GM23338 (cell line): ENCODE measurements around the gene PHC2. TPM values are rescaled to one million over a fixed set of nuclear protein-coding genes. Genes with fewer than 3 reads are reported as not detected.

Experiments
- ATAC-seq: fragments of 200-7000 bp; cut with Tn5 transposase; 3 replicates; pipeline ENCODE4 v1.9.1; 2020
- DNase-seq: peaks from one replicate; pipeline ENCODE4 v3.0.0-alpha.2; 2015; ENCODE audit warnings: low spot score
- H2AFZ ChIP-seq: fragments of 200-600 bp; sonication (generic); 2 replicates; pipeline ENCODE4 v1.8.0; 2016; ENCODE audit warnings: antibody characterized with exemption, mild to moderate bottlenecking, moderate library complexity
- H3F3A ChIP-seq: fragments of 200-600 bp; sonication (generic); replicated peaks from 2 replicates; pipeline ENCODE4 v1.8.0; 2017; ENCODE audit warnings: antibody characterized with exemption, mixed run types, low read depth
- H3K27ac ChIP-seq: fragments of 200-600 bp; sonication (generic); 2 replicates; pipeline ENCODE4 v1.6.1; 2016; ENCODE audit warnings: low read depth
- H3K27me3 ChIP-seq: fragments of 200-600 bp; sonication (generic); 2 replicates; pipeline ENCODE4 v1.8.0; 2016; ENCODE audit warnings: mild to moderate bottlenecking, mixed run types, moderate library complexity; ENCODE audit not compliant: insufficient read depth
- H3K36me3 ChIP-seq: fragments of 200-600 bp; sonication (generic); 2 replicates; pipeline ENCODE4 v1.8.0; 2016; ENCODE audit warnings: mild to moderate bottlenecking; ENCODE audit not compliant: insufficient read depth
- H3K4me1 ChIP-seq: fragments of 200-600 bp; sonication (generic); 2 replicates; pipeline ENCODE4 v1.8.0; 2016; ENCODE audit warnings: mild to moderate bottlenecking, moderate library complexity; ENCODE audit not compliant: insufficient read depth
- H3K4me2 ChIP-seq: fragments of 200-600 bp; sonication (generic); 2 replicates; pipeline ENCODE4 v1.7.1; 2017; ENCODE audit warnings: mixed run types
- H3K4me3 ChIP-seq: fragments of 200-600 bp; sonication (generic); 2 replicates; pipeline ENCODE4 v1.6.1; 2016; ENCODE audit warnings: mixed run types
- H3K79me2 ChIP-seq: fragments of 200-600 bp; sonication (generic); replicated peaks from 2 replicates; pipeline ENCODE4 v1.8.0; 2017; ENCODE audit warnings: mild to moderate bottlenecking; ENCODE audit not compliant: insufficient read depth
- H3K9me2 ChIP-seq: fragments of 200-600 bp; sonication (generic); 2 replicates; pipeline ENCODE4 v1.8.0; 2017; ENCODE audit not compliant: insufficient read depth
- H4K20me1 ChIP-seq: fragments of 200-600 bp; sonication (generic); replicated peaks from 2 replicates; pipeline ENCODE4 v1.8.0; 2017; ENCODE audit warnings: mild to moderate bottlenecking; ENCODE audit not compliant: insufficient read depth
- H3K27ac Mint-ChIP-seq: 2 replicates; pipeline ENCODE4 v1.8.0; 2020; ENCODE audit warnings: inconsistent platforms, mild to moderate bottlenecking, moderate library complexity, mixed read lengths
- H3K27me3 Mint-ChIP-seq: 3 replicates; pipeline ENCODE4 v1.8.0; 2022; ENCODE audit warnings: low read depth, mild to moderate bottlenecking, moderate library complexity, mixed read lengths, inconsistent platforms; ENCODE audit not compliant: insufficient read depth, poor library complexity
- H3K36me3 Mint-ChIP-seq: 3 replicates; pipeline ENCODE4 v1.8.0; 2021; ENCODE audit warnings: low read depth, mild to moderate bottlenecking, inconsistent platforms, moderate library complexity, mixed read lengths
- H3K4me1 Mint-ChIP-seq: 3 replicates; pipeline ENCODE4 v1.8.0; 2020; ENCODE audit warnings: mild to moderate bottlenecking, inconsistent platforms, mixed read lengths
- H3K4me3 Mint-ChIP-seq: 3 replicates; pipeline ENCODE4 v1.8.0; 2021; ENCODE audit warnings: moderate library complexity, mild to moderate bottlenecking, inconsistent platforms, mixed read lengths
- H3K9me3 Mint-ChIP-seq: 3 replicates; pipeline ENCODE4 v1.8.0; 2020; ENCODE audit warnings: moderate library complexity, mild to moderate bottlenecking, inconsistent platforms, mixed read lengths
- CREB1 ChIP-seq: fragments of 250-450 bp; sonication (Bioruptor Pico); IDR thresholded peaks from 2 replicates; pipeline ENCODE4 v1.5.0; 2020; ENCODE audit warnings: low read depth, mild to moderate bottlenecking, moderate library complexity
- EZH2 ChIP-seq: fragments of 200-600 bp; sonication (generic); IDR thresholded peaks from one replicate; pipeline ENCODE4 v1.8.0; 2017; ENCODE audit warnings: antibody characterized with exemption, mild to moderate bottlenecking, low read depth; ENCODE audit not compliant: unreplicated experiment
- EZH2phosphoT487 ChIP-seq: fragments of 200-600 bp; sonication (generic); IDR thresholded peaks from one replicate; pipeline ENCODE4 v1.8.1; 2018; ENCODE audit warnings: antibody characterized with exemption; ENCODE audit not compliant: unreplicated experiment
- JUNB ChIP-seq: IDR thresholded peaks from one replicate; pipeline ENCODE4 v1.6.1; 2016; ENCODE audit warnings: antibody characterized with exemption; ENCODE audit not compliant: unreplicated experiment
- NANOG ChIP-seq: IDR thresholded peaks from 2 replicates; pipeline ENCODE4 v1.6.1; 2016; ENCODE audit warnings: antibody characterized with exemption, borderline replicate concordance
- POLR2AphosphoS5 ChIP-seq: IDR thresholded peaks from 2 replicates; pipeline ENCODE4 v1.6.1; 2016; ENCODE audit warnings: antibody characterized with exemption, low read depth
- STAT1 ChIP-seq: IDR thresholded peaks from one replicate; pipeline ENCODE4 v1.6.1; 2016; ENCODE audit warnings: antibody characterized with exemption; ENCODE audit not compliant: unreplicated experiment
- ZNF114 ChIP-seq: fragments of 250-450 bp; sonication (Bioruptor Pico); IDR thresholded peaks from 2 replicates; pipeline ENCODE4 v1.5.0; 2020; ENCODE audit warnings: mild to moderate bottlenecking, moderate library complexity
- ZNF331 ChIP-seq: fragments of 250-450 bp; sonication (Bioruptor Pico); IDR thresholded peaks from 2 replicates; pipeline ENCODE4 v1.5.0; 2020; ENCODE audit warnings: low read depth, mild to moderate bottlenecking, moderate library complexity
- polyA plus RNA-seq: library from polyadenylated mRNA; unstranded; fragments of >200 nt; fragmentation: Nextera tagmentation; extraction: Ambion mirVana; gene quantifications from 2 replicates; pipeline ENCODE4 v1.2.1, GENCODE V29; 2016
- total RNA-seq: library from RNA; depleted of rRNA; stranded (reverse); fragments of >200 nt; shearing (Covaris generic); gene quantifications from 2 replicates; pipeline ENCODE4 v1.2.3, GENCODE V29; 2014
- TF ChIP-seq, protein P1 (sequence below), 2 experiments: fragments of 200-600 bp in 1 of 2; sonication (generic) in 1 of 2; conservative IDR thresholded peaks; 2 replicates each; pipeline versions ENCODE4 v1.5.1 to v1.6.1; 2016 to 2017; ENCODE audit warnings: antibody characterized with exemption in 2 of 2, low read depth in 2 of 2, mild to moderate bottlenecking in 2 of 2, moderate library complexity in 1 of 2
- TF ChIP-seq, protein P2 (sequence below): IDR thresholded peaks from one replicate; pipeline ENCODE4 v1.6.1; 2018; ENCODE audit warnings: antibody characterized with exemption; ENCODE audit not compliant: unreplicated experiment
- TF ChIP-seq, protein P3 (sequence below): fragments of 250-450 bp; sonication (Bioruptor Pico); IDR thresholded peaks from 2 replicates; pipeline ENCODE4 v1.5.0; 2020; ENCODE audit warnings: mild to moderate bottlenecking, moderate library complexity
- TF ChIP-seq, protein P4 (sequence below): IDR thresholded peaks from 2 replicates; pipeline ENCODE4 v1.6.1; 2016; ENCODE audit warnings: antibody characterized with exemption

The PHC2 gene
- total and polyA plus RNA-seq, 2 experiments from 2014 or later: 1.7 to 7.3 TPM

DNA sequence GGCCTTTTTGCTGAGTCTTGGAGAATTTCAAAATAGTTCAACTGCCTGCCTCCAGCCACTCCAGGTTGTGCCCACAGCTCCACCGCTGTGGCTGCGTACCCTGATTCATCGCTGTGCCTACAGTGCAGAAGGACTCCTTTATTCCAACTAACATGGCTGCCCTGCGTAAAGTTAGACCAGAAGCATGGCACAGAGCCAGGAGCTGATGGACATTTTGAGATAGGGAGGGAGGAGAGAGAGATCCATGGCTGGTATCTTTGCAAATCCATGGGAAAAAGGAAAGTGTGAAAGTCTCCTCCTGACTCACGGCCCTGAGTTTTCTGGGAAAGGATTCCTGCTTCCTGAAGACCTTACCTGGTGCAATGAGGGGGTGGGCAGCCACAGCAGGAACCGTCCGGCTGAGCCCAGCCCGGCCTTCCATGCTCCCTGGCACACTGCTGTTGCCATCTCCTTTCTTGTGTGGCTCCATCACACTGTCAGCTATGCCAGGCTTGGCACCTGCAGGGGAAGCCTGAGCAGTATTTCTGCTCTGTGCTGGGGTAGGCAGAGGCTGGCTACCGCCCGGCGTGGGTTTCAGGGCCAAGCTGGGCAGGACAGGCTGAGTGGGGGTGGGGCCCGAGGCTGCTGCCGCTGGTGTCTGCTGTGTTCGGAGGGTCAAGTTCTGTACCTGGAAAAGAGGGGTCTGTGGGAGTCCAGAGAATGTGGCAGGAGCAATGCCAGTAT lies 64.0 kb downstream of the PHC2 start:
- peaks cover 31% of the 10 kb centered on the region for H3K4me1 ChIP-seq
- H3F3A ChIP-seq: no peaks in the 10 kb centered on the region
- ATAC-seq: no peak
- H3K4me2 ChIP-seq: no peak overlapping the region
- Mint-ChIP-seq H3K4me3 (no peak overlapping the region), H3K27me3 (peaks cover 23% of the 10 kb centered on the region), H3K4me1 (peaks cover 39% of the 10 kb centered on the region), H3K36me3 (no peaks in the 10 kb centered on the region), H3K27ac (no peak overlapping the region), H3K9me3 (no peaks in the 10 kb centered on the region)
- no peak overlapping the region for H2AFZ ChIP-seq
- no peak overlapping the region for H3K27ac ChIP-seq
- H3K4me3 ChIP-seq: no peak overlapping the region
- H3K36me3 ChIP-seq: no peaks in the 10 kb centered on the region
- no peaks in the 10 kb centered on the region for H3K9me2 ChIP-seq
- H4K20me1 ChIP-seq: no peaks in the 10 kb centered on the region
- no peaks in the 10 kb centered on the region for H3K27me3 ChIP-seq
- TF ChIP-seq, protein P1, sequence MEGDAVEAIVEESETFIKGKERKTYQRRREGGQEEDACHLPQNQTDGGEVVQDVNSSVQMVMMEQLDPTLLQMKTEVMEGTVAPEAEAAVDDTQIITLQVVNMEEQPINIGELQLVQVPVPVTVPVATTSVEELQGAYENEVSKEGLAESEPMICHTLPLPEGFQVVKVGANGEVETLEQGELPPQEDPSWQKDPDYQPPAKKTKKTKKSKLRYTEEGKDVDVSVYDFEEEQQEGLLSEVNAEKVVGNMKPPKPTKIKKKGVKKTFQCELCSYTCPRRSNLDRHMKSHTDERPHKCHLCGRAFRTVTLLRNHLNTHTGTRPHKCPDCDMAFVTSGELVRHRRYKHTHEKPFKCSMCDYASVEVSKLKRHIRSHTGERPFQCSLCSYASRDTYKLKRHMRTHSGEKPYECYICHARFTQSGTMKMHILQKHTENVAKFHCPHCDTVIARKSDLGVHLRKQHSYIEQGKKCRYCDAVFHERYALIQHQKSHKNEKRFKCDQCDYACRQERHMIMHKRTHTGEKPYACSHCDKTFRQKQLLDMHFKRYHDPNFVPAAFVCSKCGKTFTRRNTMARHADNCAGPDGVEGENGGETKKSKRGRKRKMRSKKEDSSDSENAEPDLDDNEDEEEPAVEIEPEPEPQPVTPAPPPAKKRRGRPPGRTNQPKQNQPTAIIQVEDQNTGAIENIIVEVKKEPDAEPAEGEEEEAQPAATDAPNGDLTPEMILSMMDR (conservative IDR thresholded peaks at IDR 0.05; ENCODE audit: low read depth in 2 of 2): no peak
- TF ChIP-seq, protein P2, sequence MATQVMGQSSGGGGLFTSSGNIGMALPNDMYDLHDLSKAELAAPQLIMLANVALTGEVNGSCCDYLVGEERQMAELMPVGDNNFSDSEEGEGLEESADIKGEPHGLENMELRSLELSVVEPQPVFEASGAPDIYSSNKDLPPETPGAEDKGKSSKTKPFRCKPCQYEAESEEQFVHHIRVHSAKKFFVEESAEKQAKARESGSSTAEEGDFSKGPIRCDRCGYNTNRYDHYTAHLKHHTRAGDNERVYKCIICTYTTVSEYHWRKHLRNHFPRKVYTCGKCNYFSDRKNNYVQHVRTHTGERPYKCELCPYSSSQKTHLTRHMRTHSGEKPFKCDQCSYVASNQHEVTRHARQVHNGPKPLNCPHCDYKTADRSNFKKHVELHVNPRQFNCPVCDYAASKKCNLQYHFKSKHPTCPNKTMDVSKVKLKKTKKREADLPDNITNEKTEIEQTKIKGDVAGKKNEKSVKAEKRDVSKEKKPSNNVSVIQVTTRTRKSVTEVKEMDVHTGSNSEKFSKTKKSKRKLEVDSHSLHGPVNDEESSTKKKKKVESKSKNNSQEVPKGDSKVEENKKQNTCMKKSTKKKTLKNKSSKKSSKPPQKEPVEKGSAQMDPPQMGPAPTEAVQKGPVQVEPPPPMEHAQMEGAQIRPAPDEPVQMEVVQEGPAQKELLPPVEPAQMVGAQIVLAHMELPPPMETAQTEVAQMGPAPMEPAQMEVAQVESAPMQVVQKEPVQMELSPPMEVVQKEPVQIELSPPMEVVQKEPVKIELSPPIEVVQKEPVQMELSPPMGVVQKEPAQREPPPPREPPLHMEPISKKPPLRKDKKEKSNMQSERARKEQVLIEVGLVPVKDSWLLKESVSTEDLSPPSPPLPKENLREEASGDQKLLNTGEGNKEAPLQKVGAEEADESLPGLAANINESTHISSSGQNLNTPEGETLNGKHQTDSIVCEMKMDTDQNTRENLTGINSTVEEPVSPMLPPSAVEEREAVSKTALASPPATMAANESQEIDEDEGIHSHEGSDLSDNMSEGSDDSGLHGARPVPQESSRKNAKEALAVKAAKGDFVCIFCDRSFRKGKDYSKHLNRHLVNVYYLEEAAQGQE: no peak
- no peak for TF ChIP-seq ZNF331
- no peak for TF ChIP-seq STAT1
- TF ChIP-seq JUNB: no peak
- TF ChIP-seq CREB1 (CRISPR knock-in tag): no peak
- TF ChIP-seq, protein P3, sequence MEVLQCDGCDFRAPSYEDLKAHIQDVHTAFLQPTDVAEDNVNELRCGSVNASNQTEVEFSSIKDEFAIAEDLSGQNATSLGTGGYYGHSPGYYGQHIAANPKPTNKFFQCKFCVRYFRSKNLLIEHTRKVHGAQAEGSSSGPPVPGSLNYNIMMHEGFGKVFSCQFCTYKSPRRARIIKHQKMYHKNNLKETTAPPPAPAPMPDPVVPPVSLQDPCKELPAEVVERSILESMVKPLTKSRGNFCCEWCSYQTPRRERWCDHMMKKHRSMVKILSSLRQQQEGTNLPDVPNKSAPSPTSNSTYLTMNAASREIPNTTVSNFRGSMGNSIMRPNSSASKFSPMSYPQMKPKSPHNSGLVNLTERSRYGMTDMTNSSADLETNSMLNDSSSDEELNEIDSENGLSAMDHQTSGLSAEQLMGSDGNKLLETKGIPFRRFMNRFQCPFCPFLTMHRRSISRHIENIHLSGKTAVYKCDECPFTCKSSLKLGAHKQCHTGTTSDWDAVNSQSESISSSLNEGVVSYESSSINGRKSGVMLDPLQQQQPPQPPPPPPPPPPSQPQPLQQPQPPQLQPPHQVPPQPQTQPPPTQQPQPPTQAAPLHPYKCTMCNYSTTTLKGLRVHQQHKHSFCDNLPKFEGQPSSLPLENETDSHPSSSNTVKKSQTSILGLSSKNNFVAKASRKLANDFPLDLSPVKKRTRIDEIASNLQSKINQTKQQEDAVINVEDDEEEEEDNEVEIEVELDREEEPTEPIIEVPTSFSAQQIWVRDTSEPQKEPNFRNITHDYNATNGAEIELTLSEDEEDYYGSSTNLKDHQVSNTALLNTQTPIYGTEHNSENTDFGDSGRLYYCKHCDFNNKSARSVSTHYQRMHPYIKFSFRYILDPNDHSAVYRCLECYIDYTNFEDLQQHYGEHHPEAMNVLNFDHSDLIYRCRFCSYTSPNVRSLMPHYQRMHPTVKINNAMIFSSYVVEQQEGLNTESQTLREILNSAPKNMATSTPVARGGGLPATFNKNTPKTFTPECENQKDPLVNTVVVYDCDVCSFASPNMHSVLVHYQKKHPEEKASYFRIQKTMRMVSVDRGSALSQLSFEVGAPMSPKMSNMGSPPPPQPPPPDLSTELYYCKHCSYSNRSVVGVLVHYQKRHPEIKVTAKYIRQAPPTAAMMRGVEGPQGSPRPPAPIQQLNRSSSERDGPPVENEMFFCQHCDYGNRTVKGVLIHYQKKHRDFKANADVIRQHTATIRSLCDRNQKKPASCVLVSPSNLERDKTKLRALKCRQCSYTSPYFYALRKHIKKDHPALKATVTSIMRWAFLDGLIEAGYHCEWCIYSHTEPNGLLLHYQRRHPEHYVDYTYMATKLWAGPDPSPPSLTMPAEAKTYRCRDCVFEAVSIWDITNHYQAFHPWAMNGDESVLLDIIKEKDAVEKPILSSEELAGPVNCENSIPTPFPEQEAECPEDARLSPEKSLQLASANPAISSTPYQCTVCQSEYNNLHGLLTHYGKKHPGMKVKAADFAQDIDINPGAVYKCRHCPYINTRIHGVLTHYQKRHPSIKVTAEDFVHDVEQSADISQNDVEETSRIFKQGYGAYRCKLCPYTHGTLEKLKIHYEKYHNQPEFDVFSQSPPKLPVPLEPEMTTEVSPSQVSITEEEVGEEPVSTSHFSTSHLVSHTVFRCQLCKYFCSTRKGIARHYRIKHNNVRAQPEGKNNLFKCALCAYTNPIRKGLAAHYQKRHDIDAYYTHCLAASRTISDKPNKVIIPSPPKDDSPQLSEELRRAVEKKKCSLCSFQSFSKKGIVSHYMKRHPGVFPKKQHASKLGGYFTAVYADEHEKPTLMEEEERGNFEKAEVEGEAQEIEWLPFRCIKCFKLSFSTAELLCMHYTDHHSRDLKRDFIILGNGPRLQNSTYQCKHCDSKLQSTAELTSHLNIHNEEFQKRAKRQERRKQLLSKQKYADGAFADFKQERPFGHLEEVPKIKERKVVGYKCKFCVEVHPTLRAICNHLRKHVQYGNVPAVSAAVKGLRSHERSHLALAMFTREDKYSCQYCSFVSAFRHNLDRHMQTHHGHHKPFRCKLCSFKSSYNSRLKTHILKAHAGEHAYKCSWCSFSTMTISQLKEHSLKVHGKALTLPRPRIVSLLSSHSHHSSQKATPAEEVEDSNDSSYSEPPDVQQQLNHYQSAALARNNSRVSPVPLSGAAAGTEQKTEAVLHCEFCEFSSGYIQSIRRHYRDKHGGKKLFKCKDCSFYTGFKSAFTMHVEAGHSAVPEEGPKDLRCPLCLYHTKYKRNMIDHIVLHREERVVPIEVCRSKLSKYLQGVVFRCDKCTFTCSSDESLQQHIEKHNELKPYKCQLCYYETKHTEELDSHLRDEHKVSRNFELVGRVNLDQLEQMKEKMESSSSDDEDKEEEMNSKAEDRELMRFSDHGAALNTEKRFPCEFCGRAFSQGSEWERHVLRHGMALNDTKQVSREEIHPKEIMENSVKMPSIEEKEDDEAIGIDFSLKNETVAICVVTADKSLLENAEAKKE: no peak
- TF ChIP-seq NANOG: no peak
- TF ChIP-seq EZH2: no peak
- no peak for TF ChIP-seq EZH2phosphoT487
- no peak for TF ChIP-seq POLR2AphosphoS5
- TF ChIP-seq, protein P4, sequence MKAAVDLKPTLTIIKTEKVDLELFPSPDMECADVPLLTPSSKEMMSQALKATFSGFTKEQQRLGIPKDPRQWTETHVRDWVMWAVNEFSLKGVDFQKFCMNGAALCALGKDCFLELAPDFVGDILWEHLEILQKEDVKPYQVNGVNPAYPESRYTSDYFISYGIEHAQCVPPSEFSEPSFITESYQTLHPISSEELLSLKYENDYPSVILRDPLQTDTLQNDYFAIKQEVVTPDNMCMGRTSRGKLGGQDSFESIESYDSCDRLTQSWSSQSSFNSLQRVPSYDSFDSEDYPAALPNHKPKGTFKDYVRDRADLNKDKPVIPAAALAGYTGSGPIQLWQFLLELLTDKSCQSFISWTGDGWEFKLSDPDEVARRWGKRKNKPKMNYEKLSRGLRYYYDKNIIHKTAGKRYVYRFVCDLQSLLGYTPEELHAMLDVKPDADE: no peak
- TF ChIP-seq ZNF114 (CRISPR knock-in tag): no peak
- no peak for DNase-seq
- H3K79me2 ChIP-seq: no peaks in the 10 kb centered on the region
